Measurements from ENCODE around the gene EIF4B. TPM values are rescaled to one million over a fixed set of nuclear protein-coding genes. Genes with fewer than 3 reads are reported as not detected.
"Not testable (repeated sequence)": the region's sequence is repeated elsewhere in the genome, so short reads cannot be mapped to it uniquely, and the experiment has no call there.

The EIF4B gene
- polyA plus RNA-seq, 1 of the 3 experiments (the other 2 are of a cell fraction) = 267 TPM

DNA sequence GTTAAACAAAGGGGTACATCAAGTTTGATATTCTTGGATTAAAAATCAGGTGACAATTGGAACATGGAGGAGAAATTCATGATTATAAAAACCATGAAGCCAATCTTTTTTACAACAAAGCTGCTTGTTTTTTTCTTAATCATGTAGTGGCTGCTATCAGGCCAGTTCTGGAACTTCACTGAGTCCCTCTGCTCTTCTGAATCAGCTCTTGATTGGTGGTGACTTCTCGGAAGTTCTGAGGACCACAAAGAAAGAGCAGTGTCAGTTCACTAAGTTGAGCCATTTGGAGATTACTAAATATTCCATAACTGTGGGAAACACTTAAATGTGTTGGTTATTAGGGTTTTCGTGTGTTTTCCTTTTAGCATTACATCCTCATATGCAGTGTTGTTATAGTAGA, 8.5 kb downstream of the EIF4B start:
- no peak for DNase-seq
- Histone ChIP-seq H3K27ac (ENCODE audit: low read depth in 2 of 2, low read length in 1 of 2) (no peak overlapping the region), H3F3A (replicated peaks; ENCODE audit: insufficient read depth) (peaks cover 27% of the 10 kb centered on the region), H3K4me3 (ENCODE audit: low read depth in 2 of 2, low read length in 1 of 2) (no peak overlapping the region), H3K4me1 (ENCODE audit: control insufficient read depth in 1 of 2, insufficient read depth in 2 of 2, low read depth in 1 of 2, low read length in 1 of 2) (no peaks in the 10 kb centered on the region; a peak in 2 of 4 replicates), H3K9ac (no peak overlapping the region), H4K20me1 (ENCODE audit: insufficient read depth) (peaks cover 86% of the 10 kb centered on the region), H3K9me2 (no peaks in the 10 kb centered on the region), H3K36me3 (replicated peaks in 1 of 2; ENCODE audit: control insufficient read depth in 1 of 2, insufficient read depth in 2 of 2, low read length in 1 of 2) (peaks cover 36 to 72% of the 10 kb centered on the region in 2 experiments), H3K4me2 (no peak overlapping the region), H3K9me3 (no peaks in the 10 kb centered on the region), H3K79me2 (ENCODE audit: insufficient read depth) (peaks cover 96% of the 10 kb centered on the region), H2AFZ (ENCODE audit: low read depth) (no peak overlapping the region), H3K27me3 (ENCODE audit: insufficient read depth) (no peaks in the 10 kb centered on the region)
- POLR2A ChIA-PET = no interaction called here
- TF ChIP-seq USF2 (IDR thresholded peaks at IDR 0.05; ENCODE audit: borderline replicate concordance, low read depth, low read length) = no peak
- no peak for TF ChIP-seq SMC3 (IDR thresholded peaks at IDR 0.05; ENCODE audit: low read depth, low read length)
- TF ChIP-seq TCF12 (IDR thresholded peaks at IDR 0.05) = no peak
- TF ChIP-seq, protein P1, sequence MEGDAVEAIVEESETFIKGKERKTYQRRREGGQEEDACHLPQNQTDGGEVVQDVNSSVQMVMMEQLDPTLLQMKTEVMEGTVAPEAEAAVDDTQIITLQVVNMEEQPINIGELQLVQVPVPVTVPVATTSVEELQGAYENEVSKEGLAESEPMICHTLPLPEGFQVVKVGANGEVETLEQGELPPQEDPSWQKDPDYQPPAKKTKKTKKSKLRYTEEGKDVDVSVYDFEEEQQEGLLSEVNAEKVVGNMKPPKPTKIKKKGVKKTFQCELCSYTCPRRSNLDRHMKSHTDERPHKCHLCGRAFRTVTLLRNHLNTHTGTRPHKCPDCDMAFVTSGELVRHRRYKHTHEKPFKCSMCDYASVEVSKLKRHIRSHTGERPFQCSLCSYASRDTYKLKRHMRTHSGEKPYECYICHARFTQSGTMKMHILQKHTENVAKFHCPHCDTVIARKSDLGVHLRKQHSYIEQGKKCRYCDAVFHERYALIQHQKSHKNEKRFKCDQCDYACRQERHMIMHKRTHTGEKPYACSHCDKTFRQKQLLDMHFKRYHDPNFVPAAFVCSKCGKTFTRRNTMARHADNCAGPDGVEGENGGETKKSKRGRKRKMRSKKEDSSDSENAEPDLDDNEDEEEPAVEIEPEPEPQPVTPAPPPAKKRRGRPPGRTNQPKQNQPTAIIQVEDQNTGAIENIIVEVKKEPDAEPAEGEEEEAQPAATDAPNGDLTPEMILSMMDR (IDR thresholded peaks at IDR 0.05) = no peak
- TF ChIP-seq, protein P2, sequence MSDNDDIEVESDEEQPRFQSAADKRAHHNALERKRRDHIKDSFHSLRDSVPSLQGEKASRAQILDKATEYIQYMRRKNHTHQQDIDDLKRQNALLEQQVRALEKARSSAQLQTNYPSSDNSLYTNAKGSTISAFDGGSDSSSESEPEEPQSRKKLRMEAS (IDR thresholded peaks at IDR 0.05; ENCODE audit: low read depth) = no peak
- TF ChIP-seq POLR2AphosphoS5 (IDR thresholded peaks at IDR 0.05; ENCODE audit: low read depth, low read length) = no peak
- TF ChIP-seq RXRA (IDR thresholded peaks at IDR 0.05; ENCODE audit: borderline replicate concordance, low read depth) = no peak
- CTCF ChIA-PET = interaction anchor here (1.0 to 1.7 kb wide), 2 partner anchors 10 to 85 kb away, joined by 3 to 4 read pairs; no protein-coding TSS in a partner anchor
- 92% methylated on average over 2 of the region's 2 CpGs for WGBS (ENCODE audit: low lambda C conversion rate)

DNA sequence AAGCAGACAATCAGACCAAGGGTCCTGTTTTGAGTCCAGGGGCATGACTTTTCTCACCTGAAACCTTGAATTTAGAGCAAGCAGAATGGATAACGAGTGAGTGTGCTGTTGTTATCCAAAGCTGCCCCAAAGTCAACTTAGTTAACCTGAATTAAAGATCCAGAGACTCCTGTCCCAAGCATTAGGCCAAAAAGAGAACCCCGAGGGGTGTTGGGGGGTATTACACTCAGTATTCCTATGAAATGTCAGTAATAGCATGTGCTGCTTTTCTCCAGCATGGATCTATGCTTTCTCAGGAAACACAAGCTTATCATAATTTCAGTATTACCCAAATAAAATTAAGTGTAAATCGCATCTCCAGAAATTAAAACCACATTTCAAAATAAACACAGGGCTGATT, 19.0 kb downstream of the EIF4B start:
- Histone ChIP-seq H3K36me3 (replicated peaks in 1 of 2; ENCODE audit: control insufficient read depth in 1 of 2, insufficient read depth in 2 of 2, low read length in 1 of 2) (peaks cover 74 to 88% of the 10 kb centered on the region in 2 experiments), H3F3A (replicated peaks; ENCODE audit: insufficient read depth) (peaks cover 38% of the 10 kb centered on the region), H3K4me2 (no peak overlapping the region), H3K79me2 (ENCODE audit: insufficient read depth) (peaks cover 43% of the 10 kb centered on the region), H3K27me3 (ENCODE audit: insufficient read depth) (no peaks in the 10 kb centered on the region), H3K4me3 (ENCODE audit: low read depth in 2 of 2, low read length in 1 of 2) (no peak overlapping the region), H2AFZ (ENCODE audit: low read depth) (no peak overlapping the region), H3K9me3 (no peaks in the 10 kb centered on the region), H3K27ac (ENCODE audit: low read depth in 2 of 2, low read length in 1 of 2) (no peak overlapping the region), H3K4me1 (ENCODE audit: control insufficient read depth in 1 of 2, insufficient read depth in 2 of 2, low read depth in 1 of 2, low read length in 1 of 2) (peaks cover 0 to 2% of the 10 kb centered on the region in 2 experiments; a peak in 1 of 4 replicates), H3K9me2 (no peaks in the 10 kb centered on the region), H4K20me1 (ENCODE audit: insufficient read depth) (0 out of 2 replicates have a peak, but pooled peaks cover 3% of the 10 kb centered on the region), H3K9ac (no peak overlapping the region)
- DNase-seq = peak; percentile 26
- CTCF ChIA-PET = interaction anchor here (0.9 to 3.0 kb wide), 7 partner anchors 14 to 74 kb away, joined by 3 to 13 read pairs (median 3); partner anchors contain the start of gene EIF4B
- TF ChIP-seq NRF1 (IDR thresholded peaks at IDR 0.05; ENCODE audit: low read depth, low read length) (no peak), TEAD4 (IDR thresholded peaks at IDR 0.05; ENCODE audit: borderline replicate concordance, insufficient read depth) (no peak), PBX3 (IDR thresholded peaks at IDR 0.05) (no peak), TAF1 (IDR thresholded peaks at IDR 0.05; ENCODE audit: borderline replicate concordance, low read depth, low read length) (no peak), RCOR1 (IDR thresholded peaks at IDR 0.05; ENCODE audit: low read length) (no peak), MXI1 (IDR thresholded peaks at IDR 0.05; ENCODE audit: low read depth, low read length) (0 out of 2 replicates have a peak, but pooled peaks have one; percentile 17)
- POLR2A ChIA-PET = no interaction called here
- WGBS (ENCODE audit: low lambda C conversion rate) = 60% methylated on average over 3 of the region's 3 CpGs

DNA sequence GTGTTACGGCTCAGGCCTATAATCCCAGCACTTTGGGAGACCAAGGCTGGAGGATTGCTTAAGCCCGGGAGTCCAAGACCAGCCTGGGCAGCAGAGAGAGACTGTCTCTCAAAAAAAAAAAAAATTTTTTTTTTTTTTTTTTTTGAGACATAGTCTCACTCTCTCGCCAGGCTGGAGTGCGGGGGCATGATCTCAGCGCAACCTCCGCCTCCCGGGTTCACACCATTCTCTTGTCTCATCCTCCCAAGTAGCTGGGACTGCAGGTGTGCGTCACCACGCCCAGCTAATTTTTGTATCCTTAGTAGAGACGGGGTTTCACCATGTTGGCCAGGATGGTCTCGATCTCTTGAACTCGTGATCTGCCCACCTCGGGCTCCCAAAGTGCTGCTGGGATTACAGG, 20.8 kb downstream of the EIF4B start:
- H3K4me2 ChIP-seq; H3K9me2 ChIP-seq; H3K4me3 ChIP-seq (ENCODE audit: low read depth in 2 of 2, low read length in 1 of 2); H3K27me3 ChIP-seq (ENCODE audit: insufficient read depth); H3K4me1 ChIP-seq (ENCODE audit: control insufficient read depth in 1 of 2, insufficient read depth in 2 of 2, low read depth in 1 of 2, low read length in 1 of 2); DNase-seq; H3K9ac ChIP-seq; H3K27ac ChIP-seq (ENCODE audit: low read depth in 2 of 2, low read length in 1 of 2); H2AFZ ChIP-seq (ENCODE audit: low read depth); POLR2A ChIA-PET; H4K20me1 ChIP-seq (ENCODE audit: insufficient read depth); H3K9me3 ChIP-seq: not testable (repeated sequence)
- 90% methylated on average over 13 of the region's 13 CpGs for WGBS (ENCODE audit: low lambda C conversion rate)
- H3K79me2 ChIP-seq (ENCODE audit: insufficient read depth) = peaks cover 50% of the 10 kb centered on the region
- CTCF ChIA-PET = interaction anchor here (0.8 to 3.0 kb wide), 6 partner anchors 10 to 46 kb away, joined by 3 to 13 read pairs (median 3); no protein-coding TSS in a partner anchor
- H3F3A ChIP-seq (replicated peaks; ENCODE audit: insufficient read depth) = peaks cover 40% of the 10 kb centered on the region
- peaks cover 73 to 86% of the 10 kb centered on the region in 2 experiments for H3K36me3 ChIP-seq (replicated peaks in 1 of 2; ENCODE audit: control insufficient read depth in 1 of 2, insufficient read depth in 2 of 2, low read length in 1 of 2)
